ENCODE measurements around the gene SIAH1. TPM values are rescaled to one million over a fixed set of nuclear protein-coding genes. Genes with fewer than 3 reads are reported as not detected.
"Not testable (repeated sequence)": the region's sequence is repeated elsewhere in the genome, so short reads cannot be mapped to it uniquely, and the experiment has no call there.

The SIAH1 gene
- total RNA-seq, 1 experiment from 2014 or later = 36.7 TPM

GRCh38 chr16:48367441-48368049 is 17.7 kb downstream of the SIAH1 start:
- Histone ChIP-seq H3K27ac (peak overlapping the region; percentile 83), H3K4me1 (replicated peaks) (peaks cover 23% of the 10 kb centered on the region), H3K4me3 (no peak overlapping the region), H3K27me3 (replicated peaks) (no peaks in the 10 kb centered on the region), H3K36me3 (peaks cover 13% of the 10 kb centered on the region; the same call in 1 of the 2 replicates), H3K9me3 (replicated peaks) (no peaks in the 10 kb centered on the region)
- DNase-seq (ENCODE audit: low read depth in 1 of 2, low spot score in 2 of 2) = no peak

DNA sequence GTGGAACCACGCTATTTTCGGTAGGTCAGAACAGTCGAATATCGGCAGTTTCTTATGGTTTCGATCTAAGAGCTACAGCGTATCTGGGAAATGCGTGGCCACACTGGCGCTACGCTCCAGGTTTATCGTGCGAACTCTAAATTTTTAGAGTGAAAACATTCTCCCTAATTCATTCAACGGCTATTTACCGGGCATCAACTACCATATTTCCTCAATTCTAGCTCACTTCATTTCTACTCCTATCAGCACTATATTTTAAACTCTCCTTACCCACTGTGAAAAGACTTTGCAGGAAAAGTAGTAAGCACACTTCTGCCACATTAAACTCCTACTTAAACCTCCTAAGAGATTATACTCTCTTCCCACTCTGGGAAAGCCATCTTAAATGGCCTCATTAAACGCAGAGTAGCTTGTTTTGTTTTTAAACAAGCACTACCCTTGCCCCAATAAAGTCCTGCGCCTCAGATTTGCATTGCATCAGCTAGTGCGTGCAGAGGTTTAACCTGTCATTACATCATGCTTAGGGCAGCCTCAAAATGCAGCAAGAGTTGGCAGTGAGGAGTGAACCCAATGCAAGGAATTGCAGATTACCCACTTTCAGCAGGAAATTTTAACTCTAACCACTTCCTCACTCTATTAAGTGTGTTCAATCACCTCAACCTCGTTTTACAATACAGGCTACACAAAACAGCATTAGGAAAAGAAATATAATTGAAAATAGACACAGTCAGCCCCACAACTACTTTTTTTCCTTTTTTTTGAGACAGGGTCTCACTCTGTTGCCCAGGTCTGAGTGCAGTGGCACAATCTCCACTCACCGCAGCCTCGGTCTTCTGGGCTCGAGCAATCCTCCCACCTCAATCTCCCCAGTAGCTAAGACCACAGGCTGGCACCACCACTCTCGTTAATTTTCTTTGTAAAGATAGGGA is 18.8 kb downstream of the SIAH1 start:
- H3K27me3 ChIP-seq (replicated peaks) = no peaks in the 10 kb centered on the region
- peaks cover 23% of the 10 kb centered on the region for H3K4me1 ChIP-seq (replicated peaks)
- peak overlapping the region; percentile 83 for H3K27ac ChIP-seq
- H3K36me3 ChIP-seq = peaks cover 22% of the 10 kb centered on the region
- DNase-seq (ENCODE audit: low read depth in 1 of 2, low spot score in 2 of 2) = peak; percentile 62 to 66
- H3K9me3 ChIP-seq (replicated peaks) = no peaks in the 10 kb centered on the region
- H3K4me3 ChIP-seq = peak overlapping the region; percentile 44

- Histone ChIP-seq H3K27ac (peak overlapping the region; percentile 83), H3K27me3 (replicated peaks) (no peaks in the 10 kb centered on the region), H3K9me3 (replicated peaks) (no peaks in the 10 kb centered on the region), H3K4me3 (peak overlapping the region; percentile 44), H3K4me1 (replicated peaks) (peaks cover 23% of the 10 kb centered on the region), H3K36me3 (peaks cover 27% of the 10 kb centered on the region)
- peak; percentile 71 to 91 for DNase-seq (ENCODE audit: low read depth in 1 of 2, low spot score in 2 of 2)
Measured at GRCh38 chr16:48365601-48366164, 19.5 kb downstream of the SIAH1 start.

DNA sequence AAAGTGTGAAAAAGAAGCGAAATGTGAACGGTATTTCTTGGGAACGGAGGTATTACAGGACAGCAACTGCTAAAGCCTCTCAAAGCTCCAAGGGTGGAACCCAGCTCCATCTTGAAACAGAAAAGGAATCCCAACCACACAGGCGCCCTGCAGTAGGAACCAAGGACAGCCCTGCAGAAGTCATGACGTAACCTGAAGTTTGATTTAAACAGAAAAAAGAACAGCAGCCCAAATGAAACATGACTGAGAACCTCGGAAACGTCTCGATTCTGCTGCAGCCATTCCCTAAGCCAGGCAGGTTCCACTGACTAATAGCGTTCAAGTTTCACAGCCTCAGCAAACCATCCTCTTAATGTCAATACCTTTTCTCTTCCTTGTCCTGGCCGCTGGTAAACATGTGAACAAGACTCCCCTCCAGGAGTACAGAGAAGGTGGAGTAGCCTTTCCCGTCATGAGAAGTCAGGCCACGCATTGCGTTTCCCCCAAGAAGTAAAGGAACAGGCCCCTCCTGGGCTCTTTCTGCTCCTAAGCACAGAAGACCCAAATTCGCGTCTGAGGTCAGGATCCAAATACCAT is 20.1 kb downstream of the SIAH1 start:
- Histone ChIP-seq H3K4me3 (peak overlapping the region; percentile 44), H3K4me1 (replicated peaks) (peaks cover 23% of the 10 kb centered on the region), H3K9me3 (replicated peaks) (no peaks in the 10 kb centered on the region), H3K27ac (no peak overlapping the region), H3K36me3 (peaks cover 31% of the 10 kb centered on the region), H3K27me3 (replicated peaks) (no peaks in the 10 kb centered on the region)
- DNase-seq (ENCODE audit: low read depth in 1 of 2, low spot score in 2 of 2) = peak in 1 of 2 experiments; percentile 9

GRCh38 chr16:48361540-48362144 is 23.6 kb downstream of the SIAH1 start:
- no peak overlapping the region for H3K27ac ChIP-seq

GRCh38 chr16:48361012-48361411 is 24.2 kb downstream of the SIAH1 start:
- H3K9me3 ChIP-seq (replicated peaks) = no peaks in the 10 kb centered on the region
- peaks cover 52% of the 10 kb centered on the region for H3K36me3 ChIP-seq
- no peaks in the 10 kb centered on the region for H3K27me3 ChIP-seq (replicated peaks)
- no peak overlapping the region for H3K27ac ChIP-seq
- H3K4me1 ChIP-seq (replicated peaks) = peaks cover 8% of the 10 kb centered on the region
- no peak for DNase-seq (ENCODE audit: low read depth in 1 of 2, low spot score in 2 of 2)
- H3K4me3 ChIP-seq = no peak overlapping the region

More at GRCh38 chr16:48361540-48362144, 23.6 kb downstream of the SIAH1 start:
- Histone ChIP-seq H3K36me3 (peaks cover 48% of the 10 kb centered on the region), H3K9me3 (replicated peaks) (no peaks in the 10 kb centered on the region), H3K27me3 (replicated peaks) (no peaks in the 10 kb centered on the region), H3K4me3 (no peak overlapping the region), H3K4me1 (replicated peaks) (peaks cover 12% of the 10 kb centered on the region)
- no peak for DNase-seq (ENCODE audit: low read depth in 1 of 2, low spot score in 2 of 2)

- Histone ChIP-seq H3K4me1 (replicated peaks) (peaks cover under 1% of the 10 kb centered on the region; the same call in 1 of the 2 replicates), H3K27ac (no peak overlapping the region), H3K27me3 (replicated peaks) (no peaks in the 10 kb centered on the region), H3K9me3 (replicated peaks) (no peaks in the 10 kb centered on the region), H3K4me3 (no peak overlapping the region), H3K36me3 (peaks cover 56% of the 10 kb centered on the region)
- DNase-seq (ENCODE audit: low read depth in 1 of 2, low spot score in 2 of 2) = no peak
Measured at GRCh38 chr16:48359983-48360382, 25.2 kb downstream of the SIAH1 start.

GRCh38 chr16:48358419-48358818 is 26.8 kb downstream of the SIAH1 start:
- no peak overlapping the region for H3K27ac ChIP-seq
- H3K4me3 ChIP-seq = no peak overlapping the region
- H3K4me1 ChIP-seq (replicated peaks) = no peaks in the 10 kb centered on the region
- DNase-seq (ENCODE audit: low read depth in 1 of 2, low spot score in 2 of 2) = no peak
- H3K9me3 ChIP-seq (replicated peaks) = no peaks in the 10 kb centered on the region
- H3K27me3 ChIP-seq (replicated peaks) = no peaks in the 10 kb centered on the region
- peaks cover 57% of the 10 kb centered on the region for H3K36me3 ChIP-seq

GRCh38 chr16:48356633-48357376 is 28.4 kb downstream of the SIAH1 start:
- H3K4me1 ChIP-seq (replicated peaks) = no peaks in the 10 kb centered on the region
- no peaks in the 10 kb centered on the region for H3K27me3 ChIP-seq (replicated peaks)
- H3K36me3 ChIP-seq = peaks cover 68% of the 10 kb centered on the region
- H3K9me3 ChIP-seq (replicated peaks) = no peaks in the 10 kb centered on the region
- no peak overlapping the region for H3K27ac ChIP-seq
- no peak for DNase-seq (ENCODE audit: low read depth in 1 of 2, low spot score in 2 of 2)
- no peak overlapping the region for H3K4me3 ChIP-seq

DNA sequence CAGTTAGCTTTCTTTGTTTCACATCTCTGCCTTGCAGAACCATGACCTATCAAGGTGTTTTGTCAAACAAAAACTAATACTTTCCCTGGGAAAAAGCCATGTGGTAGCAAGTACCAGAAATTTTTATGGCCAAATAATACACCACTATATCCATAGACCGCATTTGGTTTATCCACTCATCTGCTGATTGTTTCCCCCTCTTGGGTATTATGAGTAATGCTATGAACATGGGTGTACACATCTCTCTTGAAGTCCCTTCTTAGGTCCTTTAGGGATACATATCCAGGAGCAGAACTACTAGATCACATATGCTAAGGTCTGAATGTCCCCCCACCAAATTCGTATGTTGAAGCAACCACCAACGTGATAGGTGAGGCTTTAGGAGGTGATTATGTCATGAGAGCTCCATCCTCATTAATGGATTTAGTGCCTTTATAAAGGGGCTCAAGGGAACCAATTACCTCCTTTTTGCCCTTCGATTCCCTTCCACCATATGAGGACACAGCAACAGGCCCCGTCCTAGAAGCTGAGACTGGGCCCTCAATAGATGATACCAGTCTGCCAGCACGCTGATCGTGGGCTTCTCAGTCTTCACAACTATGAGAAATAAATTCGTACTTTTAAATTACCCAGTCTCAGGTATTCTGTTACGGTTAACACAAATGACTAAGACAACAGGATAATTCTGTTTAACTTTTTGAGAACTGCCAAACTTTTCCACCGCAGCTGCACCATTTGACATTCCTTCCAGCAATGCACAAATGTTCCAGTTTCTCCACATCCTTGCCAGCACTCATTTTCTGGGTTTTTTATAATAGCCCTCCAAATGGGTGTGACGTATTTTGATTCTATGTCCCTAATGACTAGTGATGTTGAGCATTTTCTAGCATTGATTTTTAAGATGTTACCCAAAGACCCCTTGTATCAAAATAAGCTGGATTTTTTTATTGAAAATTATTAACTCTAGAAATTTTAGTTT is 30.0 kb downstream of the SIAH1 start:
- no peaks in the 10 kb centered on the region for H3K4me1 ChIP-seq (replicated peaks)
- peaks cover 72% of the 10 kb centered on the region for H3K36me3 ChIP-seq
- H3K4me3 ChIP-seq = no peak overlapping the region
- H3K27ac ChIP-seq = no peak overlapping the region
- H3K27me3 ChIP-seq (replicated peaks) = no peaks in the 10 kb centered on the region
- DNase-seq (ENCODE audit: low read depth in 1 of 2, low spot score in 2 of 2) = no peak
- no peaks in the 10 kb centered on the region for H3K9me3 ChIP-seq (replicated peaks)

- H3K36me3 ChIP-seq = peaks cover 72% of the 10 kb centered on the region
- H3K4me3 ChIP-seq; H3K4me1 ChIP-seq (replicated peaks); H3K27ac ChIP-seq; H3K27me3 ChIP-seq (replicated peaks); DNase-seq (ENCODE audit: low read depth in 1 of 2, low spot score in 2 of 2); H3K9me3 ChIP-seq (replicated peaks): not testable (repeated sequence)
Measured at GRCh38 chr16:48354385-48354784, 30.8 kb downstream of the SIAH1 start.

GRCh38 chr16:48353565-48354163 is 31.5 kb downstream of the SIAH1 start:
- H3K4me1 ChIP-seq (replicated peaks) = no peaks in the 10 kb centered on the region
- H3K27ac ChIP-seq = no peak overlapping the region
- H3K9me3 ChIP-seq (replicated peaks) = no peaks in the 10 kb centered on the region
- H3K4me3 ChIP-seq = no peak overlapping the region
- H3K36me3 ChIP-seq = peaks cover 74% of the 10 kb centered on the region
- H3K27me3 ChIP-seq (replicated peaks) = no peaks in the 10 kb centered on the region
- DNase-seq (ENCODE audit: low read depth in 1 of 2, low spot score in 2 of 2) = peak; percentile 58 to 61
